ENCODE results near the gene BICDL2. TPM values are rescaled to one million over a fixed set of nuclear protein-coding genes. Genes with fewer than 3 reads are reported as not detected.

Gene BICDL2
- total RNA-seq, 4 donors from 2014 or later = 0.19 to 0.42 TPM; not detected in 2

GRCh38 chr16:3015865-3016521 lies 20.8 kb downstream of the BICDL2 start:
- Histone ChIP-seq H3K27me3 (peaks cover 0 to 69% (median 36%) of the 10 kb centered on the region in 4 donors), H3K27ac (replicated peaks in 1 of 4) (no peak overlapping the region), H3K4me3 (no peak overlapping the region), H3K4me1 (peaks cover 12 to 28% (median 24%) of the 10 kb centered on the region in 4 donors), H3K36me3 (no peaks in the 10 kb centered on the region), H3K9me3 (no peaks in the 10 kb centered on the region)
- no peak for DNase-seq (ENCODE audit: extremely low spot score)
- no peak for TF ChIP-seq POLR2A (IDR thresholded peaks at IDR 0.05; ENCODE audit: low read depth)
- TF ChIP-seq EP300 (IDR thresholded peaks at IDR 0.05) = no peak
- no peak for TF ChIP-seq POLR2AphosphoS5 (IDR thresholded peaks at IDR 0.05)
- TF ChIP-seq CTCF (IDR thresholded peaks at IDR 0.05) = no peak
- intact Hi-C loops (cut with DNase I) = no loop called here
- 92% methylated on average over 7 of the region's 13 CpGs for WGBS

GRCh38 chr16:3014971-3015370 lies 21.8 kb downstream of the BICDL2 start:
- TF ChIP-seq POLR2A (IDR thresholded peaks at IDR 0.05; ENCODE audit: low read depth) (no peak), EP300 (IDR thresholded peaks at IDR 0.05) (no peak), CTCF (IDR thresholded peaks at IDR 0.05) (no peak), POLR2AphosphoS5 (IDR thresholded peaks at IDR 0.05) (no peak)
- intact Hi-C loops (cut with DNase I) = no loop called here
- DNase-seq (ENCODE audit: extremely low spot score) = no peak
- Histone ChIP-seq H3K4me3 (no peak overlapping the region), H3K27ac (replicated peaks in 1 of 4) (no peak overlapping the region), H3K4me1 (peaks cover 11 to 18% (median 15%) of the 10 kb centered on the region in 4 donors), H3K9me3 (no peaks in the 10 kb centered on the region), H3K27me3 (peaks cover 0 to 79% (median 36%) of the 10 kb centered on the region in 4 donors), H3K36me3 (no peaks in the 10 kb centered on the region)
- WGBS = 72% methylated on average over 6 of the region's 6 CpGs

GRCh38 chr16:3013998-3014690 lies 22.6 kb downstream of the BICDL2 start:
- Histone ChIP-seq H3K36me3 (no peaks in the 10 kb centered on the region), H3K9me3 (no peaks in the 10 kb centered on the region), H3K27me3 (peaks cover 0 to 85% (median 36%) of the 10 kb centered on the region in 4 donors), H3K27ac (replicated peaks in 1 of 4) (no peak overlapping the region), H3K4me1 (peaks cover 4 to 10% (median 9%) of the 10 kb centered on the region in 4 donors), H3K4me3 (no peak overlapping the region)
- TF ChIP-seq POLR2A (IDR thresholded peaks at IDR 0.05; ENCODE audit: low read depth) = no peak
- TF ChIP-seq POLR2AphosphoS5 (IDR thresholded peaks at IDR 0.05) = no peak
- TF ChIP-seq CTCF (IDR thresholded peaks at IDR 0.05) = no peak
- no peak for TF ChIP-seq EP300 (IDR thresholded peaks at IDR 0.05)
- intact Hi-C loops (cut with DNase I) = no loop called here
- no peak for DNase-seq (ENCODE audit: extremely low spot score)
- 57% methylated on average over 6 of the region's 12 CpGs for WGBS

GRCh38 chr16:3013491-3013951 lies 23.2 kb downstream of the BICDL2 start:
- H3K4me1 ChIP-seq = peaks cover 4 to 10% (median 9%) of the 10 kb centered on the region in 4 donors
- peaks cover 0 to 85% (median 35%) of the 10 kb centered on the region in 4 donors for H3K27me3 ChIP-seq
- DNase-seq (ENCODE audit: extremely low spot score) = no peak
- H3K4me3 ChIP-seq = no peak overlapping the region
- TF ChIP-seq POLR2AphosphoS5 (IDR thresholded peaks at IDR 0.05) (no peak), POLR2A (IDR thresholded peaks at IDR 0.05; ENCODE audit: low read depth) (no peak), EP300 (IDR thresholded peaks at IDR 0.05) (no peak), CTCF (IDR thresholded peaks at IDR 0.05) (no peak)
- no peaks in the 10 kb centered on the region for H3K9me3 ChIP-seq
- WGBS = 54% methylated on average over 13 of the region's 27 CpGs
- intact Hi-C loops (cut with DNase I) = no loop called here
- H3K27ac ChIP-seq (replicated peaks in 1 of 4) = no peak overlapping the region
- no peaks in the 10 kb centered on the region for H3K36me3 ChIP-seq

Data from esophagus muscularis mucosa (tissue), 4 donors.